ENCODE measurements around the gene KIF2A. TPM values are rescaled to one million over a fixed set of nuclear protein-coding genes. Genes with fewer than 3 reads are reported as not detected.

The KIF2A gene
- total and polyA plus RNA-seq, 2 of the 8 experiments (the other 6 are each of a cell fraction or from before 2014, with no cell fraction given) = 18.4 to 97.1 TPM

- Histone ChIP-seq H3K4me2 (ENCODE audit: insufficient read depth in 1 of 2, low read depth in 2 of 2, low read length in 2 of 2) (no peak overlapping the region), H2BK12ac (ENCODE audit: low read depth, low read length) (no peak overlapping the region), H2AK5ac (ENCODE audit: low read depth, low read length) (no peak overlapping the region), H3K9ac (replicated peaks in 1 of 4; ENCODE audit: extremely low read depth in 1 of 4, low read depth in 3 of 4, low read length in 3 of 4) (no peak overlapping the region), H3K4me3 (ENCODE audit: extremely low read depth in 1 of 4, insufficient read depth in 2 of 4, low read depth in 3 of 4, low read length in 4 of 4) (no peak overlapping the region), H3K79me2 (ENCODE audit: control insufficient read depth in 1 of 2, insufficient read depth in 2 of 2, low read length in 2 of 2) (no peaks in the 10 kb centered on the region), H2AFZ (ENCODE audit: low read length) (no peak overlapping the region), H2BK20ac (ENCODE audit: low read length) (no peak overlapping the region), H2BK5ac (ENCODE audit: low read depth, low read length) (no peak overlapping the region), H3K9me3 (ENCODE audit: insufficient read depth in 2 of 2, low read depth in 1 of 2, low read length in 1 of 2) (no peaks in the 10 kb centered on the region), H3K36me3 (ENCODE audit: control insufficient read depth in 2 of 4, insufficient read depth in 4 of 4, low read length in 3 of 4) (peaks cover 4 to 41% (median 23%) of the 10 kb centered on the region in 4 experiments; a peak in 7 of 8 replicates), H4K91ac (replicated peaks; ENCODE audit: insufficient read length, low read length) (no peak overlapping the region), H3K23ac (ENCODE audit: insufficient read length) (no peak overlapping the region), H2BK120ac (replicated peaks; ENCODE audit: low read depth, low read length) (no peak overlapping the region), H3K79me1 (ENCODE audit: low read depth, low read length) (no peaks in the 10 kb centered on the region), H3K4me1 (replicated peaks in 1 of 4; ENCODE audit: control insufficient read depth in 3 of 4, insufficient read depth in 4 of 4, low read length in 3 of 4) (no peaks in the 10 kb centered on the region), H3K56ac (replicated peaks; ENCODE audit: insufficient read length, low read depth, low read length) (no peak overlapping the region), H3K14ac (ENCODE audit: insufficient read length) (no peak overlapping the region), H3K27ac (ENCODE audit: low read depth, low read length) (no peak overlapping the region), H3K18ac (ENCODE audit: extremely low read depth, low read length) (no peak overlapping the region), H3K4ac (replicated peaks; ENCODE audit: insufficient read length, low read depth, low read length) (no peak overlapping the region), H3K27me3 (replicated peaks in 1 of 4; ENCODE audit: control insufficient read depth in 3 of 4, extremely low read depth in 1 of 4, insufficient read depth in 3 of 4, low read length in 3 of 4) (no peaks in the 10 kb centered on the region), H4K5ac (ENCODE audit: insufficient read length, low read depth, low read length) (no peak overlapping the region), H2BK15ac (ENCODE audit: low read length) (no peak overlapping the region), H4K20me1 (replicated peaks in 1 of 2; ENCODE audit: control insufficient read depth in 1 of 2, insufficient read depth in 2 of 2, low read length in 2 of 2) (no peaks in the 10 kb centered on the region), H4K8ac (ENCODE audit: extremely low read depth, insufficient read depth, low read length) (no peak overlapping the region), H3K23me2 (ENCODE audit: low read depth, low read length) (no peaks in the 10 kb centered on the region)
- ChIA-PET CTCF (ENCODE audit: partially characterized antibody) (interaction anchor here (0.6 kb wide), 1 partner anchor 208 kb away, joined by 3 read pairs; no protein-coding TSS in a partner anchor), POLR2A (ENCODE audit: partially characterized antibody) (interaction anchor here (1.0 kb wide), 1 partner anchor 13 kb away, joined by 3 read pairs; no protein-coding TSS in a partner anchor)
- WGBS, 2 experiments (ENCODE audit: extremely low coverage in 1 of 2, insufficient coverage in 1 of 2, insufficient read length in 1 of 2, insufficient replicate concordance in 2 of 2, low coverage in 1 of 2, low lambda C conversion rate in 2 of 2, missing lambda C conversion rate in 1 of 2) = 88% methylated on average over 2 of the region's 2 CpGs; no CpG with 5 or more reads in 1 of the 2 experiments
- no peak for DNase-seq (ENCODE audit: low read depth in 1 of 2, low spot score in 2 of 2)
- FAIRE-seq = no peak
- TF ChIP-seq RAD21 (IDR thresholded peaks at IDR 0.05 in 1 of 2, conservative IDR thresholded peaks at IDR 0.05 in 1 of 2; ENCODE audit: low read depth in 2 of 2, low read length in 2 of 2) (no peak), ATF3 (IDR thresholded peaks at IDR 0.05; ENCODE audit: insufficient read depth, low read depth, low read length) (no peak), POLR2A (IDR thresholded peaks at IDR 0.05; ENCODE audit: control extremely low read depth in 1 of 2, low read depth in 2 of 2, low read length in 2 of 2) (no peak), BCL11A (IDR thresholded peaks at IDR 0.05; ENCODE audit: low read depth in 2 of 2, low read length in 2 of 2) (no peak), MAFK (IDR thresholded peaks at IDR 0.05; ENCODE audit: low read depth, low read length) (no peak), POLR2AphosphoS5 (IDR thresholded peaks at IDR 0.05; ENCODE audit: low read depth, low read length) (no peak), JUND (IDR thresholded peaks at IDR 0.05; ENCODE audit: low read length) (no peak), TAF1 (IDR thresholded peaks at IDR 0.05; ENCODE audit: low read depth, low read length) (no peak), RBBP5 (IDR thresholded peaks at IDR 0.05; ENCODE audit: borderline replicate concordance, low read depth, low read length) (no peak), GTF2F1 (IDR thresholded peaks at IDR 0.05; ENCODE audit: borderline replicate concordance, low read depth, low read length) (no peak), SRF (IDR thresholded peaks at IDR 0.05; ENCODE audit: low read depth, low read length) (no peak)
- TF ChIP-seq, protein P1, sequence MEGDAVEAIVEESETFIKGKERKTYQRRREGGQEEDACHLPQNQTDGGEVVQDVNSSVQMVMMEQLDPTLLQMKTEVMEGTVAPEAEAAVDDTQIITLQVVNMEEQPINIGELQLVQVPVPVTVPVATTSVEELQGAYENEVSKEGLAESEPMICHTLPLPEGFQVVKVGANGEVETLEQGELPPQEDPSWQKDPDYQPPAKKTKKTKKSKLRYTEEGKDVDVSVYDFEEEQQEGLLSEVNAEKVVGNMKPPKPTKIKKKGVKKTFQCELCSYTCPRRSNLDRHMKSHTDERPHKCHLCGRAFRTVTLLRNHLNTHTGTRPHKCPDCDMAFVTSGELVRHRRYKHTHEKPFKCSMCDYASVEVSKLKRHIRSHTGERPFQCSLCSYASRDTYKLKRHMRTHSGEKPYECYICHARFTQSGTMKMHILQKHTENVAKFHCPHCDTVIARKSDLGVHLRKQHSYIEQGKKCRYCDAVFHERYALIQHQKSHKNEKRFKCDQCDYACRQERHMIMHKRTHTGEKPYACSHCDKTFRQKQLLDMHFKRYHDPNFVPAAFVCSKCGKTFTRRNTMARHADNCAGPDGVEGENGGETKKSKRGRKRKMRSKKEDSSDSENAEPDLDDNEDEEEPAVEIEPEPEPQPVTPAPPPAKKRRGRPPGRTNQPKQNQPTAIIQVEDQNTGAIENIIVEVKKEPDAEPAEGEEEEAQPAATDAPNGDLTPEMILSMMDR (IDR thresholded peaks at IDR 0.05; ENCODE audit: control extremely low read depth in 1 of 3, insufficient read depth in 1 of 3, low read depth in 1 of 3, low read length in 3 of 3) = no peak
Measured at GRCh38 chr5:62369039-62369438, 63.0 kb downstream of the KIF2A start.

All from H1 (cell line).